Hepatocyte (in vitro differentiated cells): Measurements from ENCODE around the gene MYBPH. TPM values are rescaled to one million over a fixed set of nuclear protein-coding genes. Genes with fewer than 3 reads are reported as not detected.

ENCODE experiments used
- DNase-seq: peaks from one replicate; pipeline ENCODE4 v3.0.0-alpha.2; 2016; ENCODE audit warnings: low spot score
- H2AFZ ChIP-seq: fragments of 200-600 bp; sonication (generic); 2 replicates; pipeline ENCODE4 v1.6.0; 2016; ENCODE audit warnings: antibody characterized with exemption, mild to moderate bottlenecking
- H3K27ac ChIP-seq: fragments of 200-600 bp; sonication (generic); 2 replicates; pipeline ENCODE4 v1.5.1; 2016; ENCODE audit warnings: mild to moderate bottlenecking
- H3K27me3 ChIP-seq: fragments of 200-600 bp; sonication (generic); 2 replicates; pipeline ENCODE4 v1.6.1; 2016
- H3K36me3 ChIP-seq: fragments of 200-600 bp; sonication (generic); replicated peaks from 2 replicates; pipeline ENCODE4 v1.5.1; 2016; ENCODE audit warnings: low read depth; ENCODE audit not compliant: insufficient read depth
- H3K4me1 ChIP-seq: fragments of 200-600 bp; sonication (generic); 2 replicates; pipeline ENCODE4 v1.5.1; 2016; ENCODE audit warnings: mild to moderate bottlenecking, moderate library complexity; ENCODE audit not compliant: insufficient read depth
- H3K4me2 ChIP-seq: fragments of 200-600 bp; sonication (generic); 2 replicates; pipeline ENCODE4 v1.6.0; 2016
- H3K4me3 ChIP-seq: fragments of 200-600 bp; sonication (generic); 2 replicates; pipeline ENCODE4 v1.5.1; 2016; ENCODE audit warnings: mild to moderate bottlenecking
- H3K79me2 ChIP-seq: fragments of 200-600 bp; sonication (generic); 2 replicates; pipeline ENCODE4 v1.6.0; 2017; ENCODE audit warnings: mild to moderate bottlenecking
- H3K9me2 ChIP-seq: fragments of 200-600 bp; sonication (generic); replicated peaks from 2 replicates; pipeline ENCODE4 v1.6.0; 2017; ENCODE audit warnings: mild to moderate bottlenecking; ENCODE audit not compliant: insufficient read depth
- H3K9me3 ChIP-seq: fragments of 200-600 bp; sonication (generic); 2 replicates; pipeline ENCODE4 v1.5.1; 2016; ENCODE audit warnings: low read depth, mild to moderate bottlenecking
- H4K20me1 ChIP-seq: fragments of 200-600 bp; sonication (generic); 2 replicates; pipeline ENCODE4 v1.6.0; 2016; ENCODE audit warnings: mild to moderate bottlenecking; ENCODE audit not compliant: insufficient read depth, poor library complexity, severe bottlenecking
- CTCF ChIP-seq: fragments of 200-600 bp; sonication (generic); IDR thresholded peaks from 2 replicates; pipeline ENCODE4 v1.5.1; 2016; ENCODE audit warnings: antibody characterized with exemption, mild to moderate bottlenecking; ENCODE audit not compliant: poor library complexity
- EZH2 ChIP-seq: fragments of 200-600 bp; sonication (generic); IDR thresholded peaks from 2 replicates; pipeline ENCODE4 v1.6.1; 2016; ENCODE audit warnings: antibody characterized with exemption, mild to moderate bottlenecking, borderline replicate concordance
- EZH2phosphoT487 ChIP-seq: fragments of 200-600 bp; sonication (generic); IDR thresholded peaks from one replicate; pipeline ENCODE4 v1.6.1; 2018; ENCODE audit warnings: antibody characterized with exemption, mild to moderate bottlenecking, low read depth, moderate library complexity; ENCODE audit not compliant: unreplicated experiment, severe bottlenecking
- WGBS: methylation state at CpG from one replicate; pipeline ENCODE4 v1.1.6; 2016; ENCODE audit warnings: low lambda C conversion rate; ENCODE audit errors: missing lambda C conversion rate; 5-methylcytosine and 5-hydroxymethylcytosine counted together
- polyA plus RNA-seq: library from polyadenylated mRNA; unstranded; fragments of >200 nt; fragmentation: Nextera tagmentation; extraction: Ambion mirVana; gene quantifications from 2 replicates; pipeline ENCODE4 v1.2.1, GENCODE V29; 2016
- total RNA-seq: library from RNA; depleted of rRNA; stranded (reverse); fragments of >200 nt; gene quantifications from 2 replicates; pipeline ENCODE4 v1.2.3, GENCODE V29; 2014

MYBPH gene
- total and polyA plus RNA-seq, 2 experiments from 2014 or later = 0.70 TPM; not detected in 1

DNA sequence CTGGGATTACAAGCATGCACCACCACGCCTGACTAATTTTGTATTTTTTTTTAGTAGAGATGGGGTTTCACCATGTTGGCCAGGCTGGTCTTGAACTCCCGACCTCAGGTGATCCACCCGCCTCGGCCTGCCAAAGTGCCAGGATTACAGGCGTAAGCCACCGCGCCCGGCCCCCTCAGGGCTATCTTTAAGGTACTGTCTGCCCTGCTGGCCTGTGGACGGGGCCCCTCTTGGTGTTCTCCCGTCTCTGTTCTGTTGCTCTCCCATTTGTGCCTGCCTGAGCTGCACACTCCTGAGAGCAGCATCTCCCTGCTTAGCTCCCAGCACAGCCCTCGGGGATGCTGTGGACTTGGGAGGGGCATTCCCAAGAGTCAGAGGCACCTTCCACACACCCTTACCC, 13.9 kb downstream of the MYBPH start:
- H4K20me1 ChIP-seq = no peaks in the 10 kb centered on the region
- TF ChIP-seq EZH2phosphoT487 (no peak), EZH2 (no peak), CTCF (no peak)
- DNase-seq = no peak
- no peak overlapping the region for H3K4me2 ChIP-seq
- no peaks in the 10 kb centered on the region for H3K9me2 ChIP-seq
- H3K4me1 ChIP-seq = peaks cover 6% of the 10 kb centered on the region
- H3K27ac ChIP-seq = no peak overlapping the region
- H3K79me2 ChIP-seq = no peaks in the 10 kb centered on the region
- 91% methylated on average over 11 of the region's 11 CpGs for WGBS
- no peak overlapping the region for H3K4me3 ChIP-seq
- H2AFZ ChIP-seq = no peak overlapping the region
- H3K9me3 ChIP-seq = no peaks in the 10 kb centered on the region
- H3K27me3 ChIP-seq = no peaks in the 10 kb centered on the region
- no peaks in the 10 kb centered on the region for H3K36me3 ChIP-seq

GRCh38 chr1:203161175-203161574, 14.5 kb downstream of the MYBPH start:
- H3K9me3 ChIP-seq = no peaks in the 10 kb centered on the region
- 63% methylated on average over 6 of the region's 6 CpGs for WGBS
- H3K4me3 ChIP-seq = no peak overlapping the region
- H3K27me3 ChIP-seq = no peaks in the 10 kb centered on the region
- H3K79me2 ChIP-seq = no peaks in the 10 kb centered on the region
- H4K20me1 ChIP-seq = no peaks in the 10 kb centered on the region
- DNase-seq = no peak
- no peak overlapping the region for H3K27ac ChIP-seq
- no peak overlapping the region for H2AFZ ChIP-seq
- TF ChIP-seq CTCF (no peak), EZH2 (no peak), EZH2phosphoT487 (no peak)
- no peak overlapping the region for H3K4me2 ChIP-seq
- H3K9me2 ChIP-seq = no peaks in the 10 kb centered on the region
- peaks cover 12% of the 10 kb centered on the region for H3K4me1 ChIP-seq
- H3K36me3 ChIP-seq = no peaks in the 10 kb centered on the region

DNA sequence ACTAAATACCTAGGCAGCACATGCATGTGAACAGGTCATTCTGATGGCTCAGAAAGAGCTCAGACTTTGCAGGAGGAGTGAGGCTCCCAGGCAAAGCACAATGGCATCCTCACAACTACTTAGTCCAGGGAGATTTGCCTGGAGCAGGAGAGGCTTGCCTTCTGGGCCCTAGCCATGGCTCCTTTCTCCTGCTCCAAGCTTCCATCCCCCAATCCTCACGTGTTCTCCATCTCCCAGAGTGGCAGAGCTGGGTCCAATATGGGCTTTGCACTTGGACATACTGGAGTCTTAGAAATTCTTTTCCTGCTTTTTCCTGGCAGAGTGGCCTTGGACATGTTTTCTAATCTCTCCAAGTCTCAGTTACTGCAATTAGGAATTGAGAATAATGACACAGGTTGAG, 15.8 kb downstream of the MYBPH start:
- no peak overlapping the region for H3K4me2 ChIP-seq
- H3K9me2 ChIP-seq = no peaks in the 10 kb centered on the region
- H3K27ac ChIP-seq = no peak overlapping the region
- no peak overlapping the region for H3K4me3 ChIP-seq
- H4K20me1 ChIP-seq = no peaks in the 10 kb centered on the region
- no peak for TF ChIP-seq EZH2phosphoT487
- no peak for TF ChIP-seq EZH2
- no peak overlapping the region for H2AFZ ChIP-seq
- no peaks in the 10 kb centered on the region for H3K79me2 ChIP-seq
- H3K27me3 ChIP-seq = no peaks in the 10 kb centered on the region
- H3K36me3 ChIP-seq = no peaks in the 10 kb centered on the region
- no peak for DNase-seq
- 93% methylated on average over 1 of the region's 1 CpG for WGBS
- no peaks in the 10 kb centered on the region for H3K9me3 ChIP-seq
- H3K4me1 ChIP-seq = peaks cover 19% of the 10 kb centered on the region

GRCh38 chr1:203158960-203159665, 16.5 kb downstream of the MYBPH start:
- WGBS = 85% methylated on average over 9 of the region's 9 CpGs
- H3K36me3 ChIP-seq = no peaks in the 10 kb centered on the region
- H3K27me3 ChIP-seq = no peaks in the 10 kb centered on the region
- no peaks in the 10 kb centered on the region for H3K9me3 ChIP-seq
- no peak overlapping the region for H2AFZ ChIP-seq
- H3K4me3 ChIP-seq = no peak overlapping the region
- TF ChIP-seq EZH2phosphoT487 (no peak), CTCF (no peak), EZH2 (no peak)
- H3K4me2 ChIP-seq = no peak overlapping the region
- H3K27ac ChIP-seq = no peak overlapping the region
- H3K79me2 ChIP-seq = no peaks in the 10 kb centered on the region
- H4K20me1 ChIP-seq = no peaks in the 10 kb centered on the region
- no peaks in the 10 kb centered on the region for H3K9me2 ChIP-seq
- DNase-seq = no peak
- peaks cover 26% of the 10 kb centered on the region for H3K4me1 ChIP-seq
